ENCODE measurements around the gene GPAT3. TPM values are rescaled to one million over a fixed set of nuclear protein-coding genes. Genes with fewer than 3 reads are reported as not detected.
A peak's percentile ranks its signal among the peaks of the same experiment; 100 is the strongest.

The GPAT3 gene
- total RNA-seq, 1 experiment from 2014 or later = 29.1 TPM

DNA sequence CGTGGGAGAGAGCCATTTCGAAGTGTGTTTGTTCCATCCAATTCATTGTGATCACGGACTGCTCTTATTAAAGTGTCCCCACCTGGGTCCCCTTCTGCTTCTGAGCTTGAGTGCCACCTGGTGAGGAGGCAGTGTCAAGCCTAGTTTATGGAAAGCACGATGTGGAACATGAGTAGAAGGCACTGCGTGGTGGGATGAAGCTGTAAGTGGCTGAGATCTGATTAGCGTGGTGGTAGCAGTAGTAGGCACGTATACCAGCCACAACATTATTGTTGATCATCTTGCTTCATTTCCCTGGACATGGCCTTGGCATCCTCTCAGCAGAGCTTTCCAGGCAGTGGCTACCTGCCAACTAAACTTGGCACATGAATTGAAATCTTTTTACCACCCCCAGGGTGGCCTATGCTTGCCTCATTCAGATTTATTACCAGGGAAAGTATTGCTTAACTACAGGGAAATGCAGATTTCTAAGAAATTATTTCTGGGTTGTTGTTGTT lies 46.4 kb downstream of the GPAT3 start:
- BruUV-seq (replicated peaks) = no TSS peak
- Histone ChIP-seq H4K20me1 (ENCODE audit: insufficient read depth) (no peaks in the 10 kb centered on the region), H3K4me2 (no peak overlapping the region), H3K36me3 (ENCODE audit: low read depth) (0 out of 2 replicates have a peak, but pooled peaks cover 8% of the 10 kb centered on the region), H3K4me3 (no peak overlapping the region), H3K79me2 (ENCODE audit: low read depth) (peaks cover 15% of the 10 kb centered on the region), H3K9me2 (ENCODE audit: insufficient read depth) (no peaks in the 10 kb centered on the region), H3K9me3 (ENCODE audit: insufficient read depth, low read depth) (no peaks in the 10 kb centered on the region), H2AFZ (no peak overlapping the region), H3K27ac (0 out of 2 replicates have a peak overlapping the region, but pooled peaks have one; percentile 26), H3K27me3 (ENCODE audit: insufficient read depth, low read depth) (no peaks in the 10 kb centered on the region), H3K4me1 (replicated peaks; ENCODE audit: insufficient read depth) (no peaks in the 10 kb centered on the region), H3F3A (ENCODE audit: insufficient read depth, low read depth) (no peaks in the 10 kb centered on the region)
- intact Hi-C loops (cut with micrococcal nuclease; ENCODE audit: unreplicated experiment) = no loop called here
- no peak for DNase-seq
- ChIA-PET POLR2A (ENCODE audit: unreplicated experiment) (no interaction called here), CTCF (no interaction called here)
- TF ChIP-seq, protein P1, sequence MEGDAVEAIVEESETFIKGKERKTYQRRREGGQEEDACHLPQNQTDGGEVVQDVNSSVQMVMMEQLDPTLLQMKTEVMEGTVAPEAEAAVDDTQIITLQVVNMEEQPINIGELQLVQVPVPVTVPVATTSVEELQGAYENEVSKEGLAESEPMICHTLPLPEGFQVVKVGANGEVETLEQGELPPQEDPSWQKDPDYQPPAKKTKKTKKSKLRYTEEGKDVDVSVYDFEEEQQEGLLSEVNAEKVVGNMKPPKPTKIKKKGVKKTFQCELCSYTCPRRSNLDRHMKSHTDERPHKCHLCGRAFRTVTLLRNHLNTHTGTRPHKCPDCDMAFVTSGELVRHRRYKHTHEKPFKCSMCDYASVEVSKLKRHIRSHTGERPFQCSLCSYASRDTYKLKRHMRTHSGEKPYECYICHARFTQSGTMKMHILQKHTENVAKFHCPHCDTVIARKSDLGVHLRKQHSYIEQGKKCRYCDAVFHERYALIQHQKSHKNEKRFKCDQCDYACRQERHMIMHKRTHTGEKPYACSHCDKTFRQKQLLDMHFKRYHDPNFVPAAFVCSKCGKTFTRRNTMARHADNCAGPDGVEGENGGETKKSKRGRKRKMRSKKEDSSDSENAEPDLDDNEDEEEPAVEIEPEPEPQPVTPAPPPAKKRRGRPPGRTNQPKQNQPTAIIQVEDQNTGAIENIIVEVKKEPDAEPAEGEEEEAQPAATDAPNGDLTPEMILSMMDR (conservative IDR thresholded peaks at IDR 0.05) = no peak
- TF ChIP-seq EZH2 (IDR thresholded peaks at IDR 0.05; ENCODE audit: low read depth) = no peak

DNA sequence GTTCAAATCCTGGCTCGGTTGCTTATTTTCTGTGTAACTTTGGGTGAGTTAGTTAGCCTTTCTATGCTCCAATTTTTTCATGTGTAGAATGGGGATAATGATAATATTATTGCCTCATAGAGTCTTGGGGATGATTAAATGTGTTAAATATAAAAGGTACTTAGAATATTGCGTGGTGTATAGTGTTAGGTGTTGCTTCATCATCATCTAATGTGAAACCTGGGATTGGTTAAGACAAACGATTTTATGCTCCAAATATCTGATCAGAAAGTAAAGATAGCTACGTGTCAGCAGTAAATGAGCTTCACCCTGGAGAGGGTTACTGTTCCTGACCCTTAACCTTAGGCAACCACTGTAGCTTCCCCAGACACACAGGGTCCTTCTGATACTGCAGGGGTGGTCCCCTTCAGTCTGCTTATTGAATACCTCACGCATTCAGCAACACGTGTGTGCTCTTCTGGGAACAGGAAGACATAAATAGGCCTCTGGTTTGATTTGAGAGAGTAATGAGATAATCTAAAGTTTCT lies 50.1 kb downstream of the GPAT3 start:
- no peak overlapping the region for H2AFZ ChIP-seq
- H3K36me3 ChIP-seq (ENCODE audit: low read depth) = 0 out of 2 replicates have a peak, but pooled peaks cover 13% of the 10 kb centered on the region
- H3K4me2 ChIP-seq = no peak overlapping the region
- POLR2A ChIA-PET (ENCODE audit: unreplicated experiment) = no interaction called here
- no TSS peak for BruUV-seq (replicated peaks)
- no peak overlapping the region for H3K4me3 ChIP-seq
- H3F3A ChIP-seq (ENCODE audit: insufficient read depth, low read depth) = no peaks in the 10 kb centered on the region
- TF ChIP-seq, protein P1 (conservative IDR thresholded peaks at IDR 0.05) = no peak
- no peak for TF ChIP-seq EZH2 (IDR thresholded peaks at IDR 0.05; ENCODE audit: low read depth)
- no peaks in the 10 kb centered on the region for H3K27me3 ChIP-seq (ENCODE audit: insufficient read depth, low read depth)
- no peak overlapping the region for H3K27ac ChIP-seq
- H3K4me1 ChIP-seq (replicated peaks; ENCODE audit: insufficient read depth) = no peaks in the 10 kb centered on the region
- H3K9me2 ChIP-seq (ENCODE audit: insufficient read depth) = no peaks in the 10 kb centered on the region
- CTCF ChIA-PET = no interaction called here
- H3K79me2 ChIP-seq (ENCODE audit: low read depth) = no peaks in the 10 kb centered on the region
- H4K20me1 ChIP-seq (ENCODE audit: insufficient read depth) = no peaks in the 10 kb centered on the region
- no peak for DNase-seq
- H3K9me3 ChIP-seq (ENCODE audit: insufficient read depth, low read depth) = no peaks in the 10 kb centered on the region
- intact Hi-C loops (cut with micrococcal nuclease; ENCODE audit: unreplicated experiment) = no loop called here

DNA sequence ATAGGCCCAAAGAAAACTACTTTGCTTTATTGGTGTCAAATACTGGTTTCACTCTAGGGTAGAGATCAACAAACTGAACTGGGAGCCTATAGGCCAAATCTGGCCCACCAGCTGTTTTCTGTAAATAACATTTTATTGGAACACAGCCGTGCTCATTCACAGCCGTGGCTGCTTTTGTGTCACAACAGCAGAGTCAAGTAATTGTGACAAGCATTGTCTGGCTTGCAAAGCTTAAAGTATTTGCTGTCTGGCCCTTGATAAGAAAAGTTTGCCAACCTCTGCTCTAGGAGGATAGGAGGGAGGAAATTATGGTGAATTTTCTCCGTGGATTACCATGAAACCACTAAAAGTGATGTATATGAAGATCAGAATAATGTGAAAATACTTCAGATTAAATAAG lies 53.4 kb downstream of the GPAT3 start:
- Histone ChIP-seq H3K27ac (no peak overlapping the region), H3K9me2 (ENCODE audit: insufficient read depth) (no peaks in the 10 kb centered on the region), H4K20me1 (ENCODE audit: insufficient read depth) (no peaks in the 10 kb centered on the region), H3K4me3 (no peak overlapping the region), H3K9me3 (ENCODE audit: insufficient read depth, low read depth) (no peaks in the 10 kb centered on the region), H3K79me2 (ENCODE audit: low read depth) (no peaks in the 10 kb centered on the region), H2AFZ (no peak overlapping the region), H3F3A (ENCODE audit: insufficient read depth, low read depth) (no peaks in the 10 kb centered on the region), H3K27me3 (ENCODE audit: insufficient read depth, low read depth) (no peaks in the 10 kb centered on the region), H3K36me3 (ENCODE audit: low read depth) (0 out of 2 replicates have a peak, but pooled peaks cover 6% of the 10 kb centered on the region), H3K4me1 (replicated peaks; ENCODE audit: insufficient read depth) (no peaks in the 10 kb centered on the region), H3K4me2 (no peak overlapping the region)
- TF ChIP-seq, protein P1 (conservative IDR thresholded peaks at IDR 0.05) = no peak
- TF ChIP-seq EZH2 (IDR thresholded peaks at IDR 0.05; ENCODE audit: low read depth) = no peak
- no TSS peak for BruUV-seq (replicated peaks)
- ChIA-PET POLR2A (ENCODE audit: unreplicated experiment) (no interaction called here), CTCF (no interaction called here)
- DNase-seq = no peak
- intact Hi-C loops (cut with micrococcal nuclease; ENCODE audit: unreplicated experiment) = no loop called here

Measured in PC-9 (cell line).